GM23248 (cell line): ENCODE measurements around the gene ZNF761.
"Not testable (repeated sequence)": the region's sequence is repeated elsewhere in the genome, so short reads cannot be mapped to it uniquely, and the experiment has no call there.

ENCODE experiments used
- EZH2 ChIP-seq: fragments of 200-600 bp; sonication (generic); IDR thresholded peaks from 2 replicates; pipeline ENCODE4 v1.6.1; 2018; ENCODE audit warnings: antibody characterized with exemption, mild to moderate bottlenecking; ENCODE audit not compliant: insufficient read depth, poor library complexity, severe bottlenecking
- EZH2phosphoT487 ChIP-seq: fragments of 200-600 bp; sonication (generic); IDR thresholded peaks from 2 replicates; pipeline ENCODE4 v1.6.1; 2018; ENCODE audit warnings: antibody characterized with exemption, moderate library complexity, mild to moderate bottlenecking, low read depth; ENCODE audit not compliant: insufficient read depth

DNA sequence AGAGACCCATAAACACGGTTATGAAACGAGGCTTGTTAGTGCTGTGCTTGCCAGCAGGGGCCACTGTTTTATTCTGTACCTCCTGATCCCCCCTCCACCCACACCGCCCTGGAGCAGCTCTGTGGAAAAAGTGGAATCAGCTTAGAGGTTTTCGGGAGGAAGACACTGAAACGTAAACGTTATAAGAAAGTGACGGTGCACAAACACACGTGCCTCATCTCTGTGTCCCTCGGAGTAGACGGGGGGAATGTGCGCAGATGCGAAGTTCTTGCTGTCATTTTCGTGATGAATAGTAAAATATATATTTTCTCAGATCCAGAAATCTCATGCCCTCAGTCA lies 72.5 kb downstream of the ZNF761 start:
- not testable (repeated sequence) for TF ChIP-seq EZH2, EZH2phosphoT487
